OCI-LY3 (cell line): ENCODE measurements around the gene AGBL3.

Experiments used
- CTCF ChIP-seq: fragments of 200-600, 300-600 bp; sonication (generic); IDR thresholded peaks from 2 replicates; pipeline ENCODE4 v1.5.1; 2014; ENCODE audit warnings: antibody characterized with exemption, low read length, low read depth
- EZH2phosphoT487 ChIP-seq: fragments of 200-600 bp; shearing (Covaris generic); IDR thresholded peaks from 2 replicates; pipeline ENCODE4 v1.6.1; 2018; ENCODE audit warnings: antibody characterized with exemption, mixed run types, low read depth

DNA sequence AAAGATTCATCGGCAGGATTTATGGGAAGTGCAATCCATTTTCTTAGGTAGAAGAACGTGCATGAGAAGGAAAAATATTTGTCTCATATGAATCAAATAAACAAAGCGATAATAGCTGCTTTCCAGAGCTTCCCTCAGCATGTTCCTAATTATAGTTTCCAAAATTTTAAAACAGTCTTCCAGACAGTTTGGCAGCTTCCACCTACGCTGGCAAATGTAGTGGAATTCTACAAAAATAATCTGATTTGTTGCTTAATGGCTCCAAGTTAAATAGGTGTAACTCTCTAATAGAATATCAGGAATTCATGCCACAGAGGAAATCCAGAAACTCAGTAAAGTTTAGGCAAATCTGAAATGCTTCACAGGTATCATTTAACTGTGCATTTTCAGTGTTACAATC, 23.3 kb upstream of the AGBL3 start:
- TF ChIP-seq CTCF (no peak), EZH2phosphoT487 (no peak)
